NCI-H2107 treated with DMSO at 0.1 percent for 48 hours (cell line): Measurements from ENCODE around the gene PEX11B.

ENCODE experiments used
- DNase-seq: peaks from one replicate; lab custom pipeline; 2025; ENCODE audit not compliant: unreplicated experiment; lab: John Stamatoyannopoulos, UW

Gene PEX11B

GRCh38 chr1:145874646-145875045 lies 43.9 kb downstream of the PEX11B start:
- DNase-seq: no peak

DNA sequence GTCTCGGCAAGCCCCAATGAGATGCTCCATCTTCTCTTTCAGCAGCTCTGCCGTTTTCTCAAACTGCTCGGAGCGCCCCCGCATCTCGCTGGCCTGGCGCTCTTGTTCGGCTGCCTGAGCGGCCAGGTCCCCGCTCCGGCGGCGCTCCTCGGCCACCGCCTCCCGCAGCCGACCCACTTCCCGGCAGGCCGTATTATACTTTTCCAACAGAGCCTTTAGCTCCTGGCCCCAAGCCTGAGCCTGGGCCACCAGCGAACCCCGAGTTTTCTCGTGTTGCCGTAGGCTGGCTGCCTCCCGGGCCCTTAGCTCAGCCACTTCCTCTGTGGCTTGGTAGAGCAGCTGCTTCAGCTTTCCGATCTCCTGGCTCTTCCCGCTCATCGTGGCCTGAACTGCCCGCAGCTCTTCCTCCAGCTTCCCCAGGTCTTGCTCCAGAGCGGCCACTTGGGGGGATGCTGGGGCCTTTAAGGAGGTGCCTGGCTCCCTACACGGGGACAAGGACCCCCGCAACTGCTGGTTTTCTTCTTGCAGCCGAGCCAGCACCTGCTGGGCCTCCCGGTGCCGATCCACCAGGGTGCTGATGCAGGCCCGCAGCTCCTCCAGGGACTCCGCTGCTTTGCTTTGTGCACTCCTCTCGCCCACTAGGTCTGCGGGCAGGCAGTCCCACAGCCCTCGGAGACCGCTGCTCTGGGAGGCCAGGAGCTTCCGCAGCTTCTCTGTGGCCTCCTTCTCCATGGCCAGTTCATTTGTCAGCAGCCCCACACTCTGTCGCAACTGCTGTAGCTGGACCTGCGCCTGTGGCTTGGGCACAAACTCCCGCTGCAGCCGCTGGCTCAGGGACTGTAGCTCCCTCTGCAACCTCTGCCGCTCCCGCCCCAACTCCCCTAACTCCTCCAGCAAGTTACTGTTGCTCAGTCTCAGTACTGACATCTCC lies 46.3 kb downstream of the PEX11B start:
- no peak for DNase-seq

DNA sequence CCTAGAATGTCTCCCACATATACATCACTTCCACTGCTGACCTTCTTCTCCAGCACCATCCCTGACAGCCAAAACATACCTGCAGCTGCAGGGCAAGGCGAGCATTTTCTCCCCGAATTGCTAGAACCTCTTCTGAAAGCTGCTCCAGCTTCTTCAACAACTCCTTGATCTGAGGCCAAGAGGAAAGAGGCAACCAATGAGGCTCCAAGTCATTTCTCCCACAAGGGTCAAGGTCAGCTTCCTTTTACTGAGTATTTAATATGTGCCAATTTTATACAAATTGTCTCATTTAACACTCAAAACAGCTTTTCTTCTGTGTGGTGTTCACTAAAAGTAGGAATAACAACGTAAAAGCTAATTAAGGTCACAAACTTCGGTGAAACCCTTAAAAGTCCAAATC lies 50.3 kb downstream of the PEX11B start:
- DNase-seq: no peak

GRCh38 chr1:145863282-145864018 lies 55.1 kb downstream of the PEX11B start:
- DNase-seq: no peak
